KMS-11 (cell line): ENCODE data around the gene MAPKBP1.

Experiments used
- H2AFZ ChIP-seq: fragments of 200-600 bp; sonication (generic); 2 replicates; pipeline ENCODE4 v1.6.1; 2016; ENCODE audit warnings: antibody characterized with exemption, mixed run types, low read depth
- H3K27ac ChIP-seq: fragments of 200-600 bp; sonication (generic); 2 replicates; pipeline ENCODE4 v1.6.1; 2016; ENCODE audit warnings: mild to moderate bottlenecking, mixed run types
- H3K27me3 ChIP-seq: fragments of 200-600 bp; sonication (generic); 2 replicates; pipeline ENCODE4 v1.6.1; 2017; ENCODE audit warnings: mild to moderate bottlenecking, low read depth, mixed run types, moderate library complexity; ENCODE audit not compliant: insufficient read depth
- H3K36me3 ChIP-seq: fragments of 200-600 bp; sonication (generic); 2 replicates; pipeline ENCODE4 v1.6.1; 2017; ENCODE audit warnings: mild to moderate bottlenecking, mixed run types; ENCODE audit not compliant: insufficient read depth
- H3K4me1 ChIP-seq: fragments of 200-600 bp; sonication (generic); 2 replicates; pipeline ENCODE4 v1.6.1; 2016; ENCODE audit warnings: mild to moderate bottlenecking, low read depth, mixed run types; ENCODE audit not compliant: poor library complexity, severe bottlenecking
- H3K4me2 ChIP-seq: fragments of 200-600 bp; sonication (generic); 2 replicates; pipeline ENCODE4 v1.7.0; 2016; ENCODE audit warnings: mild to moderate bottlenecking, mixed run types
- H3K4me3 ChIP-seq: fragments of 200-600 bp; sonication (generic); IDR thresholded peaks from 2 replicates; pipeline ENCODE4 v1.6.1; 2017; ENCODE audit warnings: low read depth, low read length, mixed read lengths; ENCODE audit not compliant: insufficient read depth
- H3K79me2 ChIP-seq: fragments of 200-600 bp; sonication (generic); 2 replicates; pipeline ENCODE4 v1.6.1; 2016; ENCODE audit warnings: low read depth, mixed run types; ENCODE audit not compliant: insufficient read depth
- H3K9ac ChIP-seq: fragments of 200-600 bp; sonication (generic); 2 replicates; pipeline ENCODE4 v1.6.1; 2016; ENCODE audit warnings: mild to moderate bottlenecking, mixed run types
- H4K20me1 ChIP-seq: fragments of 200-600 bp; sonication (generic); 2 replicates; pipeline ENCODE4 v1.6.1; 2016; ENCODE audit warnings: mild to moderate bottlenecking, mixed run types; ENCODE audit not compliant: insufficient read depth
- TF ChIP-seq, protein P1 (sequence below): fragments of 200-600 bp; sonication (generic); conservative IDR thresholded peaks from 2 replicates; pipeline ENCODE4 v1.6.1; 2017; ENCODE audit warnings: low read depth, mild to moderate bottlenecking, antibody characterized with exemption, low read length, moderate library complexity, mixed read lengths

The MAPKBP1 gene

DNA sequence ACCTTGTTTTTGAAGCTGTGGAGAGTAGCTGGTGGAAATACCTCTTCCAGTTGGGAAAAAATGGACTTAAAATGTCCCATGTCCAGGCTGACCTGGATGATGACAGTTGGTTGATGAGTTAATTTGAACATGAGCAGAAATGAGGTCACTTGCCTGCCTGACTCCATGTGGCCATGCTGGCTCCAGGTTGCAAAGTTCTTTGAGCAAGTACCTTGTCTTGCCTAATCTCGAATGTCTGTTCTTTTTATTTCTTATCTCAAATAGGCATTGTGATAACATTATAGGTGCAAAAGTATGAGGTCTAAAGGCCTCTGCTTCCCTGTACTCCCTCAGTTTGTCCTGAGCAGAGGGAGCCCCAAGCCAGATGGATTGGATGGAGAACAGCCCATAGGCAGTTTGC, 9.0 kb downstream of the MAPKBP1 start:
- H3K36me3 ChIP-seq: no peaks in the 10 kb centered on the region
- H3K27me3 ChIP-seq: no peaks in the 10 kb centered on the region
- no peak overlapping the region for H3K4me2 ChIP-seq
- no peak overlapping the region for H3K4me3 ChIP-seq
- TF ChIP-seq, protein P1, sequence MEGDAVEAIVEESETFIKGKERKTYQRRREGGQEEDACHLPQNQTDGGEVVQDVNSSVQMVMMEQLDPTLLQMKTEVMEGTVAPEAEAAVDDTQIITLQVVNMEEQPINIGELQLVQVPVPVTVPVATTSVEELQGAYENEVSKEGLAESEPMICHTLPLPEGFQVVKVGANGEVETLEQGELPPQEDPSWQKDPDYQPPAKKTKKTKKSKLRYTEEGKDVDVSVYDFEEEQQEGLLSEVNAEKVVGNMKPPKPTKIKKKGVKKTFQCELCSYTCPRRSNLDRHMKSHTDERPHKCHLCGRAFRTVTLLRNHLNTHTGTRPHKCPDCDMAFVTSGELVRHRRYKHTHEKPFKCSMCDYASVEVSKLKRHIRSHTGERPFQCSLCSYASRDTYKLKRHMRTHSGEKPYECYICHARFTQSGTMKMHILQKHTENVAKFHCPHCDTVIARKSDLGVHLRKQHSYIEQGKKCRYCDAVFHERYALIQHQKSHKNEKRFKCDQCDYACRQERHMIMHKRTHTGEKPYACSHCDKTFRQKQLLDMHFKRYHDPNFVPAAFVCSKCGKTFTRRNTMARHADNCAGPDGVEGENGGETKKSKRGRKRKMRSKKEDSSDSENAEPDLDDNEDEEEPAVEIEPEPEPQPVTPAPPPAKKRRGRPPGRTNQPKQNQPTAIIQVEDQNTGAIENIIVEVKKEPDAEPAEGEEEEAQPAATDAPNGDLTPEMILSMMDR: no peak
- no peak overlapping the region for H2AFZ ChIP-seq
- H3K4me1 ChIP-seq: peaks cover 29% of the 10 kb centered on the region
- no peak overlapping the region for H3K9ac ChIP-seq
- H3K79me2 ChIP-seq: 0 out of 2 replicates have a peak, but pooled peaks cover 15% of the 10 kb centered on the region
- no peak overlapping the region for H3K27ac ChIP-seq
- H4K20me1 ChIP-seq: no peaks in the 10 kb centered on the region

DNA sequence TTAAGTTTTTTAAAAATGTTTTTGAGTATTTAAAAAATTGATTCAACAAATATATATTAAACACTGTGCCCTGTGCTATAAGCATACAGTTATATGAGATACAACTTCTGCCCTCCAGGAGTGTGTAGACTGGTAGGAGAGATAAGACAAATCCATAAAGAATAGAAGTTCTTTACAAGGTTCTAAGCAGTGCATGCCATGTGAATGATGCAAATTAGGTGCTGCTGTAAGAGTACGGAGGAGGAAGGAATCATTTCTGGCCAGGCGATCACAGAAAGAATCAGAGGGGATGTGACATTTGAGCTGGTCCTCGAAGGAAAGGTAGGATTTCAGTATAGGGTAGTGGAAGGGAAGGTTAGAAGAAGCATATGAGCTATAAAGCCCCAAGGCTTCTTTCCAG, 14.0 kb downstream of the MAPKBP1 start:
- Histone ChIP-seq H3K79me2 (0 out of 2 replicates have a peak, but pooled peaks cover 6% of the 10 kb centered on the region), H3K4me3 (no peak overlapping the region)

DNA sequence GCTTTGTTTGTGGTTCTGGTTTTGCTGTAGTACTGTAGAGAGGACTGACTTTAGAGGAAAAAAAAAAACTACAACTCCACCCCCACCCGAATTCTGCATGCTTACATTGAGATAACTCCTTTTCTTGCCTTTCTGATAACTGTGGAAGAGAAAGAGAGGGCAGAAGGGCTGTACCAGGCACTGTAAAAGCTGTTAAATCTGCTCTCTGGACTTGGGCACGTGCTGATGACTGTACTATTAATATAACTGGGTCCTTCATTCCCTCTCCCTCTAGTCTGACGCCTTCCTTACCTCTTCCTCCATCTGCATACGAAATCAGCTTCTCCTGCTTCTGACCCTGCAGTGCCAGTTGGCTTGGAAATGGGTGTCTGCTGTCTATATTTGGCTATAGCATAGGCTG, 15.0 kb downstream of the MAPKBP1 start:
- H2AFZ ChIP-seq: no peak overlapping the region
- peaks cover 18% of the 10 kb centered on the region for H3K4me1 ChIP-seq
- H3K27me3 ChIP-seq: no peaks in the 10 kb centered on the region
- H3K27ac ChIP-seq: no peak overlapping the region
- H3K79me2 ChIP-seq: 0 out of 2 replicates have a peak, but pooled peaks cover 6% of the 10 kb centered on the region
- no peak overlapping the region for H3K4me2 ChIP-seq
- no peak overlapping the region for H3K4me3 ChIP-seq
- H4K20me1 ChIP-seq: no peaks in the 10 kb centered on the region
- no peak overlapping the region for H3K9ac ChIP-seq
- TF ChIP-seq, protein P1: no peak
- no peaks in the 10 kb centered on the region for H3K36me3 ChIP-seq

More for the DNA sequence above, 14.0 kb downstream of the MAPKBP1 start:
- Histone ChIP-seq H3K27ac (no peak overlapping the region), H3K36me3 (no peaks in the 10 kb centered on the region), H3K4me2 (no peak overlapping the region), H3K9ac (no peak overlapping the region), H2AFZ (no peak overlapping the region), H3K27me3 (no peaks in the 10 kb centered on the region), H3K4me1 (peaks cover 18% of the 10 kb centered on the region), H4K20me1 (no peaks in the 10 kb centered on the region)
- TF ChIP-seq, protein P1: no peak

DNA sequence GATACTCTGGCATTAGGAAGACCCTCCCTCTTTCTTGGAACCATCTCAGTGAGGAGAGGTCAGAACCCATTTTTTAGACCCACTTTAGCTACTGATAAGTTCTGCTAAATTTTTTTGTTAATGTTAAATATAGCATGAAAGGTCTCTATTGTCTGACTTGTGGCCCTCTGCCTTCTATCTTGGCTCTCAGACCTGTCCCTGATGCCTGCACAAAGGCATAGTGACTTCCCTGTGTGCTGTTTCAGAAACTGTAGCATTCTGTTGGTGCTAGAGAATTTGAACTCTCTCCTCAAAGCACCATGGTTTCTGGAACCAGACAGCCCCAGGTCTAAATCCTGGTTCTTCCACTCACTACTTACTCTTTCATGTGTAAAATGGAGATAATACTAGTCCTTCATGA, 15.4 kb downstream of the MAPKBP1 start:
- H3K4me2 ChIP-seq: no peak overlapping the region
- no peak overlapping the region for H3K4me3 ChIP-seq
- 0 out of 2 replicates have a peak, but pooled peaks cover 6% of the 10 kb centered on the region for H3K79me2 ChIP-seq
- H3K27ac ChIP-seq: no peak overlapping the region
- no peak overlapping the region for H2AFZ ChIP-seq
- no peaks in the 10 kb centered on the region for H4K20me1 ChIP-seq
- peaks cover 18% of the 10 kb centered on the region for H3K4me1 ChIP-seq
- TF ChIP-seq, protein P1: no peak
- H3K36me3 ChIP-seq: no peaks in the 10 kb centered on the region
- no peaks in the 10 kb centered on the region for H3K27me3 ChIP-seq
- no peak overlapping the region for H3K9ac ChIP-seq
